ENCODE measurements around the gene MYO18B.

The MYO18B gene

DNA sequence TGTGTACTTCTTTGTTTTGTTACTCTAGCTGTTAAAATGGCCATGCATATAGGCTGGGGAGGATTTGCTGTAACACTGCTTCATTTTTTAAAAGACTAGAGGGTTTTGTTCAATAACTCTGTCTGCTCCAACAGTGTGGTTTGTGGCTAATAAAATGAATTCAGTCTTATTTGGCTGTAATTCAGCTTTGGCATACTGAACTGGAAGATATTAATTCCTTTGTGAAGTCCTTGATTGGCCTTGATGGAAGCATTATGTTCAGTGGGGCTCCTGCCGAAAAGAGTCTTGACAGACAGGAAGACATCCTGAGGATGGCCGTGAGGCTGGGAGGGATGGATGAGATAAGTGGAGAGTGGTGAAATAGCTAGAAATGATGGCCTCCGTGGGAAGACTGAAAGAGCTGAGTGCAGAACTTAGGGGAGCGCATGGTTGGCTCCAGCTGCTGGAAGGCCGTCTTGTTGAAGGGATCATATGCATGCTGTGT, 44.8 kb upstream of the MYO18B start:
- no peak overlapping the region for H3K4me3 ChIP-seq (ENCODE audit: low read depth, low read length)
- no peak for DNase-seq (ENCODE audit: low read depth)
- TF ChIP-seq, protein P1, sequence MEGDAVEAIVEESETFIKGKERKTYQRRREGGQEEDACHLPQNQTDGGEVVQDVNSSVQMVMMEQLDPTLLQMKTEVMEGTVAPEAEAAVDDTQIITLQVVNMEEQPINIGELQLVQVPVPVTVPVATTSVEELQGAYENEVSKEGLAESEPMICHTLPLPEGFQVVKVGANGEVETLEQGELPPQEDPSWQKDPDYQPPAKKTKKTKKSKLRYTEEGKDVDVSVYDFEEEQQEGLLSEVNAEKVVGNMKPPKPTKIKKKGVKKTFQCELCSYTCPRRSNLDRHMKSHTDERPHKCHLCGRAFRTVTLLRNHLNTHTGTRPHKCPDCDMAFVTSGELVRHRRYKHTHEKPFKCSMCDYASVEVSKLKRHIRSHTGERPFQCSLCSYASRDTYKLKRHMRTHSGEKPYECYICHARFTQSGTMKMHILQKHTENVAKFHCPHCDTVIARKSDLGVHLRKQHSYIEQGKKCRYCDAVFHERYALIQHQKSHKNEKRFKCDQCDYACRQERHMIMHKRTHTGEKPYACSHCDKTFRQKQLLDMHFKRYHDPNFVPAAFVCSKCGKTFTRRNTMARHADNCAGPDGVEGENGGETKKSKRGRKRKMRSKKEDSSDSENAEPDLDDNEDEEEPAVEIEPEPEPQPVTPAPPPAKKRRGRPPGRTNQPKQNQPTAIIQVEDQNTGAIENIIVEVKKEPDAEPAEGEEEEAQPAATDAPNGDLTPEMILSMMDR (IDR thresholded peaks at IDR 0.05; ENCODE audit: low read depth, low read length, missing control alignments), result no peak

DNA sequence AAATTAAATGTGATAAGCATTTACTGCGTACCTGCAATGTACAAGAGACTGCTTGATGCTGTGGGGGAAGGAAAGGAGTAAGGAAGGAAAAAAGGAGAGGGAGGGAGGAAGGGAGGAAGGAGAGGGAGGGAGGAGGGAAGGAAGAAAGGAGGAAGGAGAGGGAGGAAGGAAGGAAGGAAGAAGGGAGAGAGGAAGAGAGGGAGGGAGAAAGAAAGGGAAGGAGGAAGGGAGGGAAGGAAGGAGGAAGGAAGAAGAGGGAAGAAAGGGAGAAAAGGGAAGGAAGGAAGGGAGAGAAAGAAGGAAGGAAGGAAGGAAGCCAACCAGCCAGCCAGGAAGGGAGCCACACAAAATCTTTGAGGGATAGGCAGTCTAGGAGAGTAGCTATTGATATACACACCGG, 44.0 kb upstream of the MYO18B start:
- DNase-seq (ENCODE audit: low read depth), result no peak
- H3K4me3 ChIP-seq (ENCODE audit: low read depth, low read length), result no peak overlapping the region
- TF ChIP-seq, protein P1 (IDR thresholded peaks at IDR 0.05; ENCODE audit: low read depth, low read length, missing control alignments), result no peak

DNA sequence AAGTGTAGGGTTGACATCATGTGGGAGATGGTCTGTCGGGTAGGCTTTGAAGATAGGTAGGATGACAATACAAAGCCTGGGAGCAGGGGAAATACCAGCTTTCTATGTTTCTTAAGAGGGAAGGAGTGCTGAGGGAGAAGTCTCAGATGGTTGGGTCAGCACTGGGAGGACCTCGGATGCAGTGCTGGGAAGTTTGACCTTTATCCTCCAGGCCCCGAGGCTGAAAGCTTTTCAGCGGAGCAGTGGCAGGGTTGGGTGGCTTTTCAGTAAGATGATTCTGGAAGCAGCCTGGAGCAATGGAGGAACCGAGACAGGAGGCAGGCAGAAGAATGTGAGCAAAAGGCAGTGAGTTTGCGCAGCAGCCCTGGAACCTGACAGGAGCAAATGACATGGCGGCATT, 43.5 kb upstream of the MYO18B start:
- DNase-seq (ENCODE audit: low read depth), result no peak
- TF ChIP-seq, protein P1 (IDR thresholded peaks at IDR 0.05; ENCODE audit: low read depth, low read length, missing control alignments), result no peak
- no peak overlapping the region for H3K4me3 ChIP-seq (ENCODE audit: low read depth, low read length)

DNA sequence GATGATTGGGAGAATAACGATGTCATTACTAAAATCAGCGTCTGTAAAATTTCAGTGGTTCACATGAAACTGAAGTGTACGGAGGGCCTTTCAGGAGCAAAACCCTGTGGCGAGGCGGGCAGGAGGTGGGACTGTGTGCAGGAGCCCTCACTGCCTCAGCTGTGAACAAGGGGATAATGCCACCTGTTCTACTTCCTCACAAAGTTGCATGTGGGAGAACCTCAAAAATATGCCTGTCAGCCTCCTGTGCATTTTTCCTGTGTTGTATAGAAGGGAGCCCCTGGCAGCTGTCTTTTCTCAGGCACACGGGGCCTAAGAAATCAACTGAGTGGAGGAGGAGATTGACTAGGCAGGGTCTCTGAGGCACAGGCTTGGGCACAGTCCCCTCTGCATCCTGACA, 43.0 kb upstream of the MYO18B start:
- H3K4me3 ChIP-seq (ENCODE audit: low read depth, low read length), result no peak overlapping the region
- TF ChIP-seq, protein P1 (IDR thresholded peaks at IDR 0.05; ENCODE audit: low read depth, low read length, missing control alignments), result no peak
- no peak for DNase-seq (ENCODE audit: low read depth)

DNA sequence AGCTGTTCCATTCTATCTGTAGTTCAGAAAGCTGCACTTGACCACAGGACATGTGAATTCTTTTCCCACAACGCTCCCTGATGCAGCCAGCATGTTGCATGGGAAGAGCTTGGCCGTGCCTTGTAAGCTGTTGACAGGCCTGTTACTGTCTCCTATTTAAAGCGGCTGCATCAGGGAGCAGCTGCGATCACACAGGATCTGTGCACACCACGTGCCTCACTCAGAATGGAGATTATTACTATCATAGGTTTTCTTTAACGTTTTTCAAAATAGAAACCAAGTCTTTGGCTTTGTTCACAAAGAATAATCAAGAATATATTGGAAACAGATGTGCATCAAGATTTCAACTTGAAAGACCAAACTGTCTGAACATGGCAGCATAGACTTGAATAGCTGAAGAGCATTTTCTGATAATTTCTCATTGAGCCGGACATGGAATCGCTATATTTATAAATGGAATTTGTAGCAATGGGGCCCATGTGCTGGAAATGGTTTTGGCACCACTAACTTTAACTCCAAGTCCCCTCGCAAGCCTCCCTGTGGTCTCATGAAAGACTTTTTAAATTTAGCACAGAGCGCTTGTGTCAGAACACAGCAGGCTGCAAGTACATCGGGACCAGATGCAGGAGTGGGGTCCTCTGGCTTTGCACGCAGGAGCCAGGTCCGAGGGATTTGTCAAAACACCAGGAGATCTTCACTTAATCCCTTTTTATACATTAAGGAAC, 40.8 kb upstream of the MYO18B start:
- TF ChIP-seq, protein P1 (IDR thresholded peaks at IDR 0.05; ENCODE audit: low read depth, low read length, missing control alignments), result no peak
- DNase-seq (ENCODE audit: low read depth), result no peak
- H3K4me3 ChIP-seq (ENCODE audit: low read depth, low read length), result no peak overlapping the region

DNA sequence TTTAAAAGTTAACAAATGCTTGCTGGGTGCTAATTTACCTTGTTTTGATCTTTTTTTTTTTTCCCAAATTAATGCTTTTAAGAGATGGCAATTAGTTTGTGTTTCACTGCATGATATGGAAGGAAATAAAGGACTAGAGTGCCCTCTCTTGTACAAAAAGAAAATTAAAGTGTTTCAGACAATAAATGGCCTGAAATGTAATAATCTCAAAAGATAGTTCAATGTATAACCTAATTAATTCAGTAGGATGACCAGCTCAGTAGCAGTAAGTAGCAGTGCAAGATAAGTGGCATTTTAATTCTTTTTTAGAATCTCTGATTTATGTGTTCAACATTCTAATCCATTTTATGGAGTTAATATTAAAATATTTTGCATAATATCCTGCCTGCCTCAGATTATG, 39.9 kb upstream of the MYO18B start:
- TF ChIP-seq, protein P1 (IDR thresholded peaks at IDR 0.05; ENCODE audit: low read depth, low read length, missing control alignments), result peak; percentile 20
- H3K4me3 ChIP-seq (ENCODE audit: low read depth, low read length), result no peak overlapping the region

More for the DNA sequence above, 39.9 kb upstream of the MYO18B start:
- no peak for DNase-seq (ENCODE audit: low read depth)

Data from GM12864 (cell line).